Neural progenitor cell (in vitro differentiated cells): ENCODE measurements around the gene ZNF581.

Source experiments
- CTCF ChIP-seq: fragments of 200-600 bp; sonication (generic); IDR thresholded peaks from 2 replicates; pipeline ENCODE4 v1.5.1; 2017; ENCODE audit warnings: antibody characterized with exemption, mild to moderate bottlenecking
- EZH2 ChIP-seq: fragments of 200-600 bp; sonication (generic); IDR thresholded peaks from 2 replicates; pipeline ENCODE4 v1.6.1; 2017; ENCODE audit warnings: antibody characterized with exemption, mild to moderate bottlenecking, moderate library complexity
- EZH2phosphoT487 ChIP-seq: fragments of 200-600 bp; sonication (generic); IDR thresholded peaks from 2 replicates; pipeline ENCODE4 v1.6.1; 2017; ENCODE audit warnings: antibody characterized with exemption

DNA sequence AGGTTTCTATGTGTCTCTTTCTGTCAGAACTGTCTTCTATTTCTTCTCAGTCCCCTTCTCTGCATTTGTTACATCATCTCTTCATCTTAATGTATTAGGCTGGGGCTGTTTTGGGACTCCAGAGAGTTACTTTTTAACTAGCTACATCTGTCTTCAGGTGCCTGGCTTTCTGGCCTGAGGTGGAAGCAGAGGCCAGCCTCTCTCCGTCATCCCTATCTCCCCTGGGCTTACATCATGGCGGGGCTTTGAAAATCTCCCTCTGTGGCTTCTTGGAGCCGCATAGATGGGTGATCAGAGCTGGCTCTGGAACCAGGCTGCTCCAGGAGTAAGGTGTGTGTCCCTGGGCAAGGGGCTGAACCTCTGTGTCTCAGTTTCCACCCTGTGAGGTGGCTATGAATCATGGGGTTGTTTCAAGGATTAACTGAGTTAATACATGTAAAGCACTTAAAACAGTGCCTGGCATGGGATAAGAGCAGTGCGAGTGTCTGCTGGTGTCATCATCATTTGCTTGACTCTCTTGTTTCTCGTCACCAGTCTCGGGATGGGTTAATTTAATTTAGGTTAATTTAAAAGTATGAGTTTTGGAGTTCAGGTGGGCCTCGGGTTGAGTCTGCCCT is 33.5 kb downstream of the ZNF581 start:
- TF ChIP-seq CTCF (no peak), EZH2 (no peak), EZH2phosphoT487 (no peak)
